Endothelial cell of umbilical vein (primary cell): ENCODE data around the gene KRTAP4-5. TPM values are rescaled to one million over a fixed set of nuclear protein-coding genes. Genes with fewer than 3 reads are reported as not detected.

Experiments
- BruUV-seq: library from RNA; stranded (reverse); fragments of 400-500 nt; replicated peaks from 2 replicates; lab custom pipeline; 2021; lab: Mats Ljungman, UMichigan
- CTCF ChIA-PET: fragments of 300-600, 350-600 bp; sonication (Branson Sonifier 250); formaldehyde crosslinking; loops from one replicate; lab custom pipeline; 2021; ENCODE audit warnings: antibody characterized with exemption, inconsistent platforms; lab: Charles Lee
- POLR2A ChIA-PET: fragments of 300-600, 350-600 bp; sonication (Branson Sonifier 250); formaldehyde crosslinking; loops from one replicate; lab custom pipeline; 2021; ENCODE audit warnings: antibody characterized with exemption, inconsistent platforms; lab: Charles Lee
- DNase-seq: peaks from one replicate; pipeline ENCODE4 v3.0.0-alpha.2; 2011; ENCODE audit warnings: low read depth, low spot score
- FAIRE-seq: peaks from 2 replicates; lab custom pipeline; 2011; peaks lifted over from hg19 to GRCh38; lab: Jason Lieb, UNC
- H2AFZ ChIP-seq: 2 replicates; pipeline ENCODE4 v1.6.0; 2012; ENCODE audit warnings: low read depth, low read length, control low read depth, inconsistent platforms
- H3K27ac ChIP-seq: 2 replicates; pipeline ENCODE4 v1.5.1; 2011; ENCODE audit warnings: low read depth, mild to moderate bottlenecking, control low read depth, low read length, moderate library complexity; ENCODE audit not compliant: insufficient read depth
- H3K27me3 ChIP-seq, 2 experiments: 2 replicates each; pipeline versions ENCODE4 v1.6.0 to v1.6.1; 2011; ENCODE audit warnings: low read length in 2 of 2, mixed read lengths in 1 of 2; ENCODE audit not compliant: control insufficient read depth in 2 of 2, insufficient read depth in 2 of 2
- H3K36me3 ChIP-seq, 2 experiments: 2 replicates in 1 of 2; 3 replicates in 1 of 2; pipeline ENCODE4 v1.5.1; 2011; ENCODE audit warnings: low read length in 2 of 2, mild to moderate bottlenecking in 1 of 2, moderate library complexity in 1 of 2; ENCODE audit not compliant: control insufficient read depth in 2 of 2, insufficient read depth in 2 of 2; ENCODE audit errors: extremely low read depth in 1 of 2
- H3K4me1 ChIP-seq: 3 replicates; pipeline ENCODE4 v1.5.1; 2011; ENCODE audit warnings: mild to moderate bottlenecking, low read length; ENCODE audit not compliant: control insufficient read depth, insufficient read depth; ENCODE audit errors: extremely low read depth
- H3K4me2 ChIP-seq: 2 replicates; pipeline ENCODE4 v1.6.1; 2011; ENCODE audit warnings: low read length, control low read depth, mixed read lengths; ENCODE audit not compliant: insufficient read depth
- H3K4me3 ChIP-seq, 3 experiments: fragments of 200-600 bp in 1 of 3; sonication (generic), shearing (Covaris generic) in 1 of 3; replicated peaks in 1 of 3; 2 replicates each; pipeline ENCODE4 v1.5.1; 2011 to 2016; ENCODE audit warnings: control low read depth in 3 of 3, low read length in 3 of 3, mild to moderate bottlenecking in 2 of 3, inconsistent platforms in 1 of 3, low read depth in 1 of 3, moderate library complexity in 1 of 3; ENCODE audit not compliant: insufficient read depth in 1 of 3
- H3K79me2 ChIP-seq: 2 replicates; pipeline ENCODE4 v1.6.0; 2012; ENCODE audit warnings: low read length, inconsistent platforms; ENCODE audit not compliant: control insufficient read depth, insufficient read depth
- H3K9ac ChIP-seq: replicated peaks from 2 replicates; pipeline ENCODE3; 2011; ENCODE audit warnings: low read length, control low read depth; ENCODE audit not compliant: insufficient read depth; ENCODE audit errors: extremely low read depth
- H3K9me1 ChIP-seq: replicated peaks from 3 replicates; pipeline ENCODE4 v1.6.0; 2011; ENCODE audit warnings: mild to moderate bottlenecking, low read length; ENCODE audit not compliant: control insufficient read depth, insufficient read depth; ENCODE audit errors: extremely low read depth
- H3K9me3 ChIP-seq: replicated peaks from 2 replicates; pipeline ENCODE4 v1.5.1; 2012; ENCODE audit warnings: low read length, inconsistent platforms; ENCODE audit not compliant: control insufficient read depth, insufficient read depth
- H4K20me1 ChIP-seq: replicated peaks from 2 replicates; pipeline ENCODE3; 2011; ENCODE audit warnings: mild to moderate bottlenecking, low read length; ENCODE audit not compliant: control insufficient read depth, insufficient read depth; ENCODE audit errors: extremely low read depth
- CTCF ChIP-seq, 2 donors: IDR thresholded peaks; 1 replicate in 1 of 2; 2 replicates in 1 of 2; pipeline ENCODE4 v1.5.1; 2011; ENCODE audit warnings: low read length in 2 of 2, mild to moderate bottlenecking in 2 of 2, moderate library complexity in 2 of 2, control low read depth in 1 of 2, inconsistent platforms in 1 of 2, low read depth in 1 of 2; ENCODE audit not compliant: insufficient read depth in 1 of 2; ENCODE audit errors: extremely low read depth in 1 of 2
- EZH2 ChIP-seq: IDR thresholded peaks from 2 replicates; pipeline ENCODE4 v1.6.1; 2012; ENCODE audit warnings: borderline replicate concordance, low read depth, mild to moderate bottlenecking, moderate library complexity, low read length, inconsistent platforms; ENCODE audit not compliant: severe bottlenecking
- FOS ChIP-seq: IDR thresholded peaks from 2 replicates; pipeline ENCODE4 v1.6.1; 2011; ENCODE audit warnings: mild to moderate bottlenecking, low read length, moderate library complexity, borderline replicate concordance; ENCODE audit not compliant: insufficient read depth
- GATA2 ChIP-seq: IDR thresholded peaks from 2 replicates; pipeline ENCODE4 v1.7.0; 2011; ENCODE audit warnings: low read depth, mild to moderate bottlenecking, moderate library complexity, mixed read lengths, low read length; ENCODE audit not compliant: insufficient read length, insufficient read depth
- JUN ChIP-seq: IDR thresholded peaks from 2 replicates; pipeline ENCODE4 v1.6.1; 2011; ENCODE audit warnings: borderline replicate concordance, low read depth; ENCODE audit not compliant: insufficient read length, insufficient read depth
- MYC ChIP-seq: IDR thresholded peaks from one replicate; pipeline ENCODE4 v1.6.1; 2011; ENCODE audit warnings: mild to moderate bottlenecking, low read depth, low read length
- POLR2A ChIP-seq: IDR thresholded peaks from 2 replicates; pipeline ENCODE4 v1.6.1; 2012; ENCODE audit warnings: low read depth, mild to moderate bottlenecking, control low read depth, low read length
- dilution Hi-C: fragments of 300-500 bp; cut with MboI; formaldehyde crosslinking; loops from one replicate; pipeline ENCODE4 v1.15.0; 2019; ENCODE audit warnings: low sequenced_read_pairs; ENCODE audit not compliant: extremely low pct_ligation_motif_present
- intact Hi-C: fragments of 100-400 bp; cut with micrococcal nuclease; formaldehyde crosslinking; loops from one replicate; pipeline ENCODE4 v1.10.0; 2022
- polyA plus RNA-seq, 4 experiments: library from polyadenylated mRNA; depleted of rRNA in 3 of 4; stranded (reverse) in 3 of 4; unstranded in 1 of 4; fragments of >200 nt; gene quantifications; 2 replicates each; pipeline versions ENCODE4 v1.2.1 to v1.2.3, GENCODE V29; 2011 to 2012; ENCODE audit warnings: missing spikeins in 1 of 4
- total RNA-seq: library from RNA; stranded (reverse); gene quantifications from 2 replicates; pipeline ENCODE4 v1.2.3, GENCODE V29; 2021

KRTAP4-5 gene
- total and polyA plus RNA-seq, 2 donors (not counting 3 experiments of a cell fraction or from before 2014, with no cell fraction given) = not detected

GRCh38 chr17:41176744-41177387 lies 27.2 kb upstream of the KRTAP4-5 start:
- intact Hi-C loops = no loop called here
- POLR2A ChIA-PET = no interaction called here

More at GRCh38 chr17:41176744-41177387, 27.2 kb upstream of the KRTAP4-5 start:
- Histone ChIP-seq H3K27ac (no peak overlapping the region), H2AFZ (no peak overlapping the region), H3K9me3 (no peaks in the 10 kb centered on the region), H3K4me2 (no peak overlapping the region), H3K4me3 (no peak overlapping the region), H3K79me2 (no peaks in the 10 kb centered on the region), H3K36me3 (no peaks in the 10 kb centered on the region), H4K20me1 (no peaks in the 10 kb centered on the region), H3K9me1 (no peaks in the 10 kb centered on the region), H3K9ac (no peak overlapping the region), H3K4me1 (no peaks in the 10 kb centered on the region), H3K27me3 (no peaks in the 10 kb centered on the region)
- dilution Hi-C loops = no loop called here
- TF ChIP-seq GATA2 = no peak
- no peak for TF ChIP-seq JUN
- no peak for TF ChIP-seq POLR2A
- TF ChIP-seq MYC = no peak
- TF ChIP-seq CTCF (IDR thresholded peaks at IDR 0.05; ENCODE audit: extremely low read depth in 1 of 2, insufficient read depth in 1 of 2, low read depth in 1 of 2, low read length in 2 of 2) = no peak
- no peak for TF ChIP-seq FOS
- TF ChIP-seq EZH2 = no peak
- BruUV-seq = no TSS peak
- no peak for DNase-seq
- FAIRE-seq = no peak
- CTCF ChIA-PET = no interaction called here
